Endothelial cell of umbilical vein (primary cell): Measurements from ENCODE around the gene DCC. TPM values are rescaled to one million over a fixed set of nuclear protein-coding genes. Genes with fewer than 3 reads are reported as not detected.

Experiments used
- BruUV-seq: library from RNA; stranded (reverse); fragments of 400-500 nt; replicated peaks from 2 replicates; lab custom pipeline; 2021; lab: Mats Ljungman, UMichigan
- CTCF ChIA-PET: fragments of 300-600, 350-600 bp; sonication (Branson Sonifier 250); formaldehyde crosslinking; loops from one replicate; lab custom pipeline; 2021; ENCODE audit warnings: antibody characterized with exemption, inconsistent platforms; lab: Charles Lee
- POLR2A ChIA-PET: fragments of 300-600, 350-600 bp; sonication (Branson Sonifier 250); formaldehyde crosslinking; loops from one replicate; lab custom pipeline; 2021; ENCODE audit warnings: antibody characterized with exemption, inconsistent platforms; lab: Charles Lee
- DNase-seq: peaks from one replicate; pipeline ENCODE4 v3.0.0-alpha.2; 2011; ENCODE audit warnings: low read depth, low spot score
- FAIRE-seq: peaks from 2 replicates; lab custom pipeline; 2011; peaks lifted over from hg19 to GRCh38; lab: Jason Lieb, UNC
- H2AFZ ChIP-seq: 2 replicates; pipeline ENCODE4 v1.6.0; 2012; ENCODE audit warnings: low read depth, low read length, control low read depth, inconsistent platforms
- H3K27ac ChIP-seq: 2 replicates; pipeline ENCODE4 v1.5.1; 2011; ENCODE audit warnings: low read depth, mild to moderate bottlenecking, control low read depth, low read length, moderate library complexity; ENCODE audit not compliant: insufficient read depth
- H3K27me3 ChIP-seq, 2 experiments: 2 replicates each; pipeline versions ENCODE4 v1.6.0 to v1.6.1; 2011; ENCODE audit warnings: low read length in 2 of 2, mixed read lengths in 1 of 2; ENCODE audit not compliant: control insufficient read depth in 2 of 2, insufficient read depth in 2 of 2
- H3K36me3 ChIP-seq, 2 experiments: 2 replicates in 1 of 2; 3 replicates in 1 of 2; pipeline ENCODE4 v1.5.1; 2011; ENCODE audit warnings: low read length in 2 of 2, mild to moderate bottlenecking in 1 of 2, moderate library complexity in 1 of 2; ENCODE audit not compliant: control insufficient read depth in 2 of 2, insufficient read depth in 2 of 2; ENCODE audit errors: extremely low read depth in 1 of 2
- H3K4me1 ChIP-seq: 3 replicates; pipeline ENCODE4 v1.5.1; 2011; ENCODE audit warnings: mild to moderate bottlenecking, low read length; ENCODE audit not compliant: control insufficient read depth, insufficient read depth; ENCODE audit errors: extremely low read depth
- H3K4me2 ChIP-seq: 2 replicates; pipeline ENCODE4 v1.6.1; 2011; ENCODE audit warnings: low read length, control low read depth, mixed read lengths; ENCODE audit not compliant: insufficient read depth
- H3K4me3 ChIP-seq, 3 experiments: fragments of 200-600 bp in 1 of 3; sonication (generic), shearing (Covaris generic) in 1 of 3; replicated peaks in 1 of 3; 2 replicates each; pipeline ENCODE4 v1.5.1; 2011 to 2016; ENCODE audit warnings: control low read depth in 3 of 3, low read length in 3 of 3, mild to moderate bottlenecking in 2 of 3, inconsistent platforms in 1 of 3, low read depth in 1 of 3, moderate library complexity in 1 of 3; ENCODE audit not compliant: insufficient read depth in 1 of 3
- H3K79me2 ChIP-seq: 2 replicates; pipeline ENCODE4 v1.6.0; 2012; ENCODE audit warnings: low read length, inconsistent platforms; ENCODE audit not compliant: control insufficient read depth, insufficient read depth
- H3K9ac ChIP-seq: replicated peaks from 2 replicates; pipeline ENCODE3; 2011; ENCODE audit warnings: low read length, control low read depth; ENCODE audit not compliant: insufficient read depth; ENCODE audit errors: extremely low read depth
- H3K9me1 ChIP-seq: replicated peaks from 3 replicates; pipeline ENCODE4 v1.6.0; 2011; ENCODE audit warnings: mild to moderate bottlenecking, low read length; ENCODE audit not compliant: control insufficient read depth, insufficient read depth; ENCODE audit errors: extremely low read depth
- H3K9me3 ChIP-seq: replicated peaks from 2 replicates; pipeline ENCODE4 v1.5.1; 2012; ENCODE audit warnings: low read length, inconsistent platforms; ENCODE audit not compliant: control insufficient read depth, insufficient read depth
- H4K20me1 ChIP-seq: replicated peaks from 2 replicates; pipeline ENCODE3; 2011; ENCODE audit warnings: mild to moderate bottlenecking, low read length; ENCODE audit not compliant: control insufficient read depth, insufficient read depth; ENCODE audit errors: extremely low read depth
- CTCF ChIP-seq, 2 donors: IDR thresholded peaks; 1 replicate in 1 of 2; 2 replicates in 1 of 2; pipeline ENCODE4 v1.5.1; 2011; ENCODE audit warnings: low read length in 2 of 2, mild to moderate bottlenecking in 2 of 2, moderate library complexity in 2 of 2, control low read depth in 1 of 2, inconsistent platforms in 1 of 2, low read depth in 1 of 2; ENCODE audit not compliant: insufficient read depth in 1 of 2; ENCODE audit errors: extremely low read depth in 1 of 2
- EZH2 ChIP-seq: IDR thresholded peaks from 2 replicates; pipeline ENCODE4 v1.6.1; 2012; ENCODE audit warnings: borderline replicate concordance, low read depth, mild to moderate bottlenecking, moderate library complexity, low read length, inconsistent platforms; ENCODE audit not compliant: severe bottlenecking
- FOS ChIP-seq: IDR thresholded peaks from 2 replicates; pipeline ENCODE4 v1.6.1; 2011; ENCODE audit warnings: mild to moderate bottlenecking, low read length, moderate library complexity, borderline replicate concordance; ENCODE audit not compliant: insufficient read depth
- GATA2 ChIP-seq: IDR thresholded peaks from 2 replicates; pipeline ENCODE4 v1.7.0; 2011; ENCODE audit warnings: low read depth, mild to moderate bottlenecking, moderate library complexity, mixed read lengths, low read length; ENCODE audit not compliant: insufficient read length, insufficient read depth
- JUN ChIP-seq: IDR thresholded peaks from 2 replicates; pipeline ENCODE4 v1.6.1; 2011; ENCODE audit warnings: borderline replicate concordance, low read depth; ENCODE audit not compliant: insufficient read length, insufficient read depth
- MAX ChIP-seq: IDR thresholded peaks from 2 replicates; pipeline ENCODE4 v1.6.1; 2011; ENCODE audit not compliant: insufficient read depth, insufficient read length
- MYC ChIP-seq: IDR thresholded peaks from one replicate; pipeline ENCODE4 v1.6.1; 2011; ENCODE audit warnings: mild to moderate bottlenecking, low read depth, low read length
- POLR2A ChIP-seq: IDR thresholded peaks from 2 replicates; pipeline ENCODE4 v1.6.1; 2012; ENCODE audit warnings: low read depth, mild to moderate bottlenecking, control low read depth, low read length
- POLR2AphosphoS5 ChIP-seq: IDR thresholded peaks from 2 replicates; pipeline ENCODE4 v1.6.1; 2012; ENCODE audit warnings: low read depth, mild to moderate bottlenecking, control low read depth, low read length, moderate library complexity; ENCODE audit not compliant: insufficient read depth
- dilution Hi-C: fragments of 300-500 bp; cut with MboI; formaldehyde crosslinking; loops from one replicate; pipeline ENCODE4 v1.15.0; 2019; ENCODE audit warnings: low sequenced_read_pairs; ENCODE audit not compliant: extremely low pct_ligation_motif_present
- intact Hi-C: fragments of 100-400 bp; cut with micrococcal nuclease; formaldehyde crosslinking; loops from one replicate; pipeline ENCODE4 v1.10.0; 2022
- polyA plus RNA-seq, 4 experiments: library from polyadenylated mRNA; depleted of rRNA in 3 of 4; stranded (reverse) in 3 of 4; unstranded in 1 of 4; fragments of >200 nt; gene quantifications; 2 replicates each; pipeline versions ENCODE4 v1.2.1 to v1.2.3, GENCODE V29; 2011 to 2012; ENCODE audit warnings: missing spikeins in 1 of 4
- total RNA-seq: library from RNA; stranded (reverse); gene quantifications from 2 replicates; pipeline ENCODE4 v1.2.3, GENCODE V29; 2021

Gene DCC
- total and polyA plus RNA-seq, 2 donors (not counting 3 experiments of a cell fraction or from before 2014, with no cell fraction given) = not detected

DNA sequence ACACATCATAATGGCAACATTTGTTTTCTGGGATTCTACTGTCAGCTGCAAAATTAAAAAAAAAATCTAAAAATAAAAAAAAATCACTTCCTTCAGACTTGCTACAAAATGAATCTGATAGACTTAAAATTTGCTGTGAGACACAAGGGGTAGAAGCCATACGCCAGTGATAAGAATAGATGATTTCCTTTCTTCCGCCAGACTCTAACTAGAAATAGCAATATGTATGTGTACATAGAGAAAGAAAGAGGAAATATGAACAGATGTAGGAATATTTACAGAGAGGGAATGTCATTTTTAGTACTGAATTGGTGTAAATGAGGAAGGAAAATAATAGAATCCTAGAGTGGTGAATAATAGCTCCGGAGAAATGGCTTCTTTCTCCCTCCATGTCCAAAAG, 574.2 kb downstream of the DCC start:
- ChIA-PET CTCF (no interaction called here), POLR2A (no interaction called here)
- Histone ChIP-seq H3K27me3 (no peaks in the 10 kb centered on the region), H3K4me2 (no peak overlapping the region), H3K4me3 (no peak overlapping the region), H3K27ac (no peak overlapping the region), H3K9ac (no peak overlapping the region), H3K36me3 (no peaks in the 10 kb centered on the region), H3K79me2 (no peaks in the 10 kb centered on the region), H3K9me3 (peaks cover 4% of the 10 kb centered on the region), H4K20me1 (no peaks in the 10 kb centered on the region), H3K9me1 (no peaks in the 10 kb centered on the region), H3K4me1 (no peaks in the 10 kb centered on the region), H2AFZ (no peak overlapping the region)
- TF ChIP-seq JUN (no peak), MAX (no peak), POLR2A (no peak), GATA2 (no peak), FOS (no peak), CTCF (IDR thresholded peaks at IDR 0.05; ENCODE audit: extremely low read depth in 1 of 2, insufficient read depth in 1 of 2, low read depth in 1 of 2, low read length in 2 of 2) (no peak), POLR2AphosphoS5 (no peak), EZH2 (no peak), MYC (no peak)
- no TSS peak for BruUV-seq
- intact Hi-C loops = no loop called here
- DNase-seq (no peak), FAIRE-seq (no peak)
- dilution Hi-C loops = no loop called here
